Measurements from ENCODE around the gene SLAMF7. TPM values are rescaled to one million over a fixed set of nuclear protein-coding genes. Genes with fewer than 3 reads are reported as not detected.

Gene SLAMF7
- total RNA-seq, 6 experiments from 2014 or later, result 0.74 to 5.2 (median 0.99) TPM

GRCh38 chr1:160756849-160757201, 17.8 kb downstream of the SLAMF7 start:
- H3K4me3 ChIP-seq, result no peak overlapping the region
- intact Hi-C loops (cut with DNase I), result no loop called here
- no peaks in the 10 kb centered on the region for H3K9me3 ChIP-seq
- peaks cover 0 to 8% (median 0%) of the 10 kb centered on the region in 4 donors for H3K4me1 ChIP-seq
- TF ChIP-seq CTCF (IDR thresholded peaks at IDR 0.05) (no peak), POLR2A (IDR thresholded peaks at IDR 0.05) (no peak)
- no peaks in the 10 kb centered on the region for H3K36me3 ChIP-seq
- DNase-seq, result no peak
- H3K27ac ChIP-seq, result no peak overlapping the region
- ATAC-seq, result no peak
- 88% methylated on average over 2 of the region's 2 CpGs for WGBS (ENCODE audit: insufficient coverage, low coverage, low lambda C conversion rate, missing lambda C conversion rate)
- no peaks in the 10 kb centered on the region for H3K27me3 ChIP-seq

GRCh38 chr1:160758521-160758920, 19.5 kb downstream of the SLAMF7 start:
- Histone ChIP-seq H3K36me3 (no peaks in the 10 kb centered on the region), H3K9me3 (no peaks in the 10 kb centered on the region), H3K27ac (no peak overlapping the region), H3K4me3 (no peak overlapping the region), H3K27me3 (no peaks in the 10 kb centered on the region), H3K4me1 (peaks cover 0 to 8% (median 0%) of the 10 kb centered on the region in 4 donors)
- DNase-seq, result no peak
- TF ChIP-seq POLR2A (IDR thresholded peaks at IDR 0.05), result no peak
- no peak for TF ChIP-seq CTCF (IDR thresholded peaks at IDR 0.05)
- intact Hi-C loops (cut with DNase I), result no loop called here
- 88% methylated on average over 2 of the region's 2 CpGs for WGBS (ENCODE audit: insufficient coverage, low coverage, low lambda C conversion rate, missing lambda C conversion rate)
- no peak for ATAC-seq

- ATAC-seq (peak; percentile 83 to 97 (median 91)), DNase-seq (peak in 1 of 3 donors; percentile 62)
- Histone ChIP-seq H3K27me3 (no peaks in the 10 kb centered on the region), H3K9me3 (no peaks in the 10 kb centered on the region), H3K27ac (no peak overlapping the region), H3K36me3 (no peaks in the 10 kb centered on the region), H3K4me3 (no peak overlapping the region), H3K4me1 (peaks cover 0 to 8% (median 0%) of the 10 kb centered on the region in 4 donors)
- TF ChIP-seq POLR2A (IDR thresholded peaks at IDR 0.05) (no peak), CTCF (IDR thresholded peaks at IDR 0.05) (no peak)
- intact Hi-C loops (cut with DNase I), result no loop called here
These were observed 20.7 kb downstream of the SLAMF7 start for GRCh38 chr1:160759740-160760139.

GRCh38 chr1:160761046-160761445, 22.0 kb downstream of the SLAMF7 start:
- ATAC-seq, result no peak
- H3K4me3 ChIP-seq, result no peak overlapping the region
- DNase-seq, result no peak
- no peaks in the 10 kb centered on the region for H3K36me3 ChIP-seq
- whole genome bisulfite sequencing (ENCODE audit: insufficient coverage, low coverage, low lambda C conversion rate, missing lambda C conversion rate), result 100% methylated on average over 2 of the region's 4 CpGs
- intact Hi-C loops (cut with DNase I), result no loop called here
- no peaks in the 10 kb centered on the region for H3K27me3 ChIP-seq
- H3K4me1 ChIP-seq, result peaks cover 0 to 8% (median 0%) of the 10 kb centered on the region in 4 donors
- H3K27ac ChIP-seq, result no peak overlapping the region
- H3K9me3 ChIP-seq, result no peaks in the 10 kb centered on the region
- TF ChIP-seq POLR2A (IDR thresholded peaks at IDR 0.05) (no peak), CTCF (IDR thresholded peaks at IDR 0.05) (no peak)

GRCh38 chr1:160761886-160762285, 22.8 kb downstream of the SLAMF7 start:
- peaks cover 0 to 8% (median 0%) of the 10 kb centered on the region in 4 donors for H3K4me1 ChIP-seq
- H3K36me3 ChIP-seq, result no peaks in the 10 kb centered on the region
- H3K4me3 ChIP-seq, result no peak overlapping the region
- no peak for TF ChIP-seq POLR2A (IDR thresholded peaks at IDR 0.05)
- TF ChIP-seq CTCF (IDR thresholded peaks at IDR 0.05), result no peak
- intact Hi-C loops (cut with DNase I), result no loop called here
- H3K27me3 ChIP-seq, result no peaks in the 10 kb centered on the region
- ATAC-seq (no peak), DNase-seq (no peak)
- H3K27ac ChIP-seq, result no peak overlapping the region
- H3K9me3 ChIP-seq, result no peaks in the 10 kb centered on the region
- 70% methylated on average over 1 of the region's 2 CpGs for WGBS (ENCODE audit: insufficient coverage, low coverage, low lambda C conversion rate, missing lambda C conversion rate)

Data from right lobe of liver (tissue), 6 donors.